Measurements from ENCODE around the gene SLC43A1. TPM values are rescaled to one million over a fixed set of nuclear protein-coding genes. Genes with fewer than 3 reads are reported as not detected.

The SLC43A1 gene
- polyA plus RNA-seq, 2 donors, result 2.5 to 3.7 TPM

GRCh38 chr11:57500926-57501325 lies 14.6 kb downstream of the SLC43A1 start:
- WGBS, 2 donors, result 86 to 95% methylated on average over 13 to 15 of the region's 15 CpGs
- H3K27me3 ChIP-seq (ENCODE audit: control insufficient read depth in 1 of 2, insufficient read depth in 2 of 2, low read length in 2 of 2), result no peaks in the 10 kb centered on the region
- no peak overlapping the region for H3K4me3 ChIP-seq (ENCODE audit: low read depth in 1 of 2, low read length in 2 of 2)
- H3K27ac ChIP-seq (ENCODE audit: low read depth in 2 of 2, low read length in 1 of 2), result no peak overlapping the region
- no peaks in the 10 kb centered on the region for H3K36me3 ChIP-seq (ENCODE audit: control insufficient read depth in 2 of 2, insufficient read depth in 2 of 2, low read length in 1 of 2)
- no peaks in the 10 kb centered on the region for H3K9me3 ChIP-seq (ENCODE audit: control insufficient read depth in 2 of 2, insufficient read depth in 1 of 2, low read depth in 1 of 2, low read length in 1 of 2)
- peaks cover 0 to 4% of the 10 kb centered on the region in 2 donors for H3K4me1 ChIP-seq (ENCODE audit: control insufficient read depth in 2 of 2, insufficient read depth in 2 of 2, low read length in 1 of 2)

GRCh38 chr11:57500515-57500914 lies 15.0 kb downstream of the SLC43A1 start:
- peaks cover 0 to 4% of the 10 kb centered on the region in 2 donors for H3K4me1 ChIP-seq (ENCODE audit: control insufficient read depth in 2 of 2, insufficient read depth in 2 of 2, low read length in 1 of 2)
- H3K36me3 ChIP-seq (ENCODE audit: control insufficient read depth in 2 of 2, insufficient read depth in 2 of 2, low read length in 1 of 2), result no peaks in the 10 kb centered on the region
- 73 to 86% methylated on average over 8 of the region's 8 CpGs for WGBS, 2 donors
- peak overlapping the region; percentile 26 to 77 for H3K27ac ChIP-seq (ENCODE audit: low read depth in 2 of 2, low read length in 1 of 2)
- H3K27me3 ChIP-seq (ENCODE audit: control insufficient read depth in 1 of 2, insufficient read depth in 2 of 2, low read length in 2 of 2), result no peaks in the 10 kb centered on the region
- no peak overlapping the region for H3K4me3 ChIP-seq (ENCODE audit: low read depth in 1 of 2, low read length in 2 of 2)
- H3K9me3 ChIP-seq (ENCODE audit: control insufficient read depth in 2 of 2, insufficient read depth in 1 of 2, low read depth in 1 of 2, low read length in 1 of 2), result no peaks in the 10 kb centered on the region

GRCh38 chr11:57499983-57500461 lies 15.5 kb downstream of the SLC43A1 start:
- peaks cover 0 to 4% of the 10 kb centered on the region in 2 donors for H3K4me1 ChIP-seq (ENCODE audit: control insufficient read depth in 2 of 2, insufficient read depth in 2 of 2, low read length in 1 of 2)
- no peak overlapping the region for H3K4me3 ChIP-seq (ENCODE audit: low read depth in 1 of 2, low read length in 2 of 2)
- peak overlapping the region; percentile 26 to 77 for H3K27ac ChIP-seq (ENCODE audit: low read depth in 2 of 2, low read length in 1 of 2)
- no peaks in the 10 kb centered on the region for H3K36me3 ChIP-seq (ENCODE audit: control insufficient read depth in 2 of 2, insufficient read depth in 2 of 2, low read length in 1 of 2)
- 36 to 41% methylated on average over 12 of the region's 12 CpGs for WGBS, 2 donors
- no peaks in the 10 kb centered on the region for H3K27me3 ChIP-seq (ENCODE audit: control insufficient read depth in 1 of 2, insufficient read depth in 2 of 2, low read length in 2 of 2)
- H3K9me3 ChIP-seq (ENCODE audit: control insufficient read depth in 2 of 2, insufficient read depth in 1 of 2, low read depth in 1 of 2, low read length in 1 of 2), result no peaks in the 10 kb centered on the region

GRCh38 chr11:57499413-57499982 lies 16.0 kb downstream of the SLC43A1 start:
- H3K27me3 ChIP-seq (ENCODE audit: control insufficient read depth in 1 of 2, insufficient read depth in 2 of 2, low read length in 2 of 2), result no peaks in the 10 kb centered on the region
- no peak overlapping the region for H3K4me3 ChIP-seq (ENCODE audit: low read depth in 1 of 2, low read length in 2 of 2)
- peak overlapping the region; percentile 26 to 82 for H3K27ac ChIP-seq (ENCODE audit: low read depth in 2 of 2, low read length in 1 of 2)
- peaks cover 0 to 4% of the 10 kb centered on the region in 2 donors for H3K4me1 ChIP-seq (ENCODE audit: control insufficient read depth in 2 of 2, insufficient read depth in 2 of 2, low read length in 1 of 2)
- no peaks in the 10 kb centered on the region for H3K9me3 ChIP-seq (ENCODE audit: control insufficient read depth in 2 of 2, insufficient read depth in 1 of 2, low read depth in 1 of 2, low read length in 1 of 2)
- no peaks in the 10 kb centered on the region for H3K36me3 ChIP-seq (ENCODE audit: control insufficient read depth in 2 of 2, insufficient read depth in 2 of 2, low read length in 1 of 2)
- 8 to 11% methylated on average over 34 to 35 of the region's 35 CpGs for WGBS, 2 donors

- no peak overlapping the region for H3K27ac ChIP-seq (ENCODE audit: low read depth in 2 of 2, low read length in 1 of 2)
- no peak overlapping the region for H3K4me3 ChIP-seq (ENCODE audit: low read depth in 1 of 2, low read length in 2 of 2)
- WGBS, 2 donors, result 64 to 85% methylated on average over 6 of the region's 6 CpGs
- no peaks in the 10 kb centered on the region for H3K9me3 ChIP-seq (ENCODE audit: control insufficient read depth in 2 of 2, insufficient read depth in 1 of 2, low read depth in 1 of 2, low read length in 1 of 2)
- peaks cover 0 to 4% of the 10 kb centered on the region in 2 donors for H3K4me1 ChIP-seq (ENCODE audit: control insufficient read depth in 2 of 2, insufficient read depth in 2 of 2, low read length in 1 of 2)
- H3K27me3 ChIP-seq (ENCODE audit: control insufficient read depth in 1 of 2, insufficient read depth in 2 of 2, low read length in 2 of 2), result no peaks in the 10 kb centered on the region
- no peaks in the 10 kb centered on the region for H3K36me3 ChIP-seq (ENCODE audit: control insufficient read depth in 2 of 2, insufficient read depth in 2 of 2, low read length in 1 of 2)
Observed at GRCh38 chr11:57498540-57498939, 17.0 kb downstream of the SLC43A1 start.

- Histone ChIP-seq H3K9me3 (ENCODE audit: control insufficient read depth in 2 of 2, insufficient read depth in 1 of 2, low read depth in 1 of 2, low read length in 1 of 2) (no peaks in the 10 kb centered on the region), H3K4me3 (ENCODE audit: low read depth in 1 of 2, low read length in 2 of 2) (no peak overlapping the region), H3K4me1 (ENCODE audit: control insufficient read depth in 2 of 2, insufficient read depth in 2 of 2, low read length in 1 of 2) (peaks cover 2 to 4% of the 10 kb centered on the region in 2 donors), H3K27me3 (ENCODE audit: control insufficient read depth in 1 of 2, insufficient read depth in 2 of 2, low read length in 2 of 2) (no peaks in the 10 kb centered on the region), H3K36me3 (ENCODE audit: control insufficient read depth in 2 of 2, insufficient read depth in 2 of 2, low read length in 1 of 2) (no peaks in the 10 kb centered on the region), H3K27ac (ENCODE audit: low read depth in 2 of 2, low read length in 1 of 2) (no peak overlapping the region)
- WGBS, 2 donors, result 78 to 92% methylated on average over 15 of the region's 15 CpGs
Observed at GRCh38 chr11:57497303-57498247, 17.9 kb downstream of the SLC43A1 start.

GRCh38 chr11:57496109-57496820 lies 19.2 kb downstream of the SLC43A1 start:
- Histone ChIP-seq H3K36me3 (ENCODE audit: control insufficient read depth in 2 of 2, insufficient read depth in 2 of 2, low read length in 1 of 2) (no peaks in the 10 kb centered on the region), H3K4me3 (ENCODE audit: low read depth in 1 of 2, low read length in 2 of 2) (no peak overlapping the region), H3K9me3 (ENCODE audit: control insufficient read depth in 2 of 2, insufficient read depth in 1 of 2, low read depth in 1 of 2, low read length in 1 of 2) (no peaks in the 10 kb centered on the region), H3K27me3 (ENCODE audit: control insufficient read depth in 1 of 2, insufficient read depth in 2 of 2, low read length in 2 of 2) (no peaks in the 10 kb centered on the region), H3K27ac (ENCODE audit: low read depth in 2 of 2, low read length in 1 of 2) (no peak overlapping the region), H3K4me1 (ENCODE audit: control insufficient read depth in 2 of 2, insufficient read depth in 2 of 2, low read length in 1 of 2) (peaks cover 2 to 4% of the 10 kb centered on the region in 2 donors)
- 71 to 82% methylated on average over 9 of the region's 9 CpGs for WGBS, 2 donors

GRCh38 chr11:57493507-57494503 lies 21.7 kb downstream of the SLC43A1 start:
- Histone ChIP-seq H3K27me3 (ENCODE audit: control insufficient read depth in 1 of 2, insufficient read depth in 2 of 2, low read length in 2 of 2) (no peaks in the 10 kb centered on the region), H3K4me1 (ENCODE audit: control insufficient read depth in 2 of 2, insufficient read depth in 2 of 2, low read length in 1 of 2) (peaks cover 0 to 2% of the 10 kb centered on the region in 2 donors), H3K9me3 (ENCODE audit: control insufficient read depth in 2 of 2, insufficient read depth in 1 of 2, low read depth in 1 of 2, low read length in 1 of 2) (no peaks in the 10 kb centered on the region), H3K36me3 (ENCODE audit: control insufficient read depth in 2 of 2, insufficient read depth in 2 of 2, low read length in 1 of 2) (no peaks in the 10 kb centered on the region), H3K4me3 (ENCODE audit: low read depth in 1 of 2, low read length in 2 of 2) (no peak overlapping the region), H3K27ac (ENCODE audit: low read depth in 2 of 2, low read length in 1 of 2) (no peak overlapping the region)
- 64 to 70% methylated on average over 15 of the region's 15 CpGs for WGBS, 2 donors

Measured in esophagus (tissue), 2 donors.